ENCODE data around the gene RCOR1.

DNA sequence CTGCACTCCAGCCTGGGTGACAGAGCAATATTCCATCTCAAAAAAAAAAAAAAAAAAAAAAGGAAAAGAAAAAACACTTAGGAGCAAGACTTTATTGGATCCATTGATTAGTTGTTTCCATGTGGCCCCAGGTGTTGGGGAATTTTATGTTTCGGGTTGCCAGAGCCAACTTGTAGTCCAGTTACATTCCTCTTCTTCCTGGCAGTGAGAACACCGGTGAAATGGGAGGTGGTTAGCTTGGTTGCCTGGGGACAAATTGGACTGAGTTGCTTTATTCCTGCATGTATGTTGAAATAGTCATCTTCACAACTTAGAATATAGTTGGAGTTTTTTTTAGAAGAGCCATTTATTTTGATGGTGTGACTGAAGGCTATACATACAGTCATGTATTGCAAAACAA is 12.6 kb downstream of the RCOR1 start:
- TF ChIP-seq EZH2phosphoT487 (IDR thresholded peaks at IDR 0.05; ENCODE audit: low read depth, severe bottlenecking, unreplicated experiment): no peak
- TF ChIP-seq, protein P1, sequence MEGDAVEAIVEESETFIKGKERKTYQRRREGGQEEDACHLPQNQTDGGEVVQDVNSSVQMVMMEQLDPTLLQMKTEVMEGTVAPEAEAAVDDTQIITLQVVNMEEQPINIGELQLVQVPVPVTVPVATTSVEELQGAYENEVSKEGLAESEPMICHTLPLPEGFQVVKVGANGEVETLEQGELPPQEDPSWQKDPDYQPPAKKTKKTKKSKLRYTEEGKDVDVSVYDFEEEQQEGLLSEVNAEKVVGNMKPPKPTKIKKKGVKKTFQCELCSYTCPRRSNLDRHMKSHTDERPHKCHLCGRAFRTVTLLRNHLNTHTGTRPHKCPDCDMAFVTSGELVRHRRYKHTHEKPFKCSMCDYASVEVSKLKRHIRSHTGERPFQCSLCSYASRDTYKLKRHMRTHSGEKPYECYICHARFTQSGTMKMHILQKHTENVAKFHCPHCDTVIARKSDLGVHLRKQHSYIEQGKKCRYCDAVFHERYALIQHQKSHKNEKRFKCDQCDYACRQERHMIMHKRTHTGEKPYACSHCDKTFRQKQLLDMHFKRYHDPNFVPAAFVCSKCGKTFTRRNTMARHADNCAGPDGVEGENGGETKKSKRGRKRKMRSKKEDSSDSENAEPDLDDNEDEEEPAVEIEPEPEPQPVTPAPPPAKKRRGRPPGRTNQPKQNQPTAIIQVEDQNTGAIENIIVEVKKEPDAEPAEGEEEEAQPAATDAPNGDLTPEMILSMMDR (IDR thresholded peaks at IDR 0.05; ENCODE audit: poor library complexity): no peak
- no peak for TF ChIP-seq EZH2 (IDR thresholded peaks at IDR 0.05; ENCODE audit: borderline replicate concordance)

Data from hepatocyte (in vitro differentiated cells).